Uterus (tissue), 2 donors: ENCODE measurements around the gene WDR76.
"Not testable (repeated sequence)": the region's sequence is repeated elsewhere in the genome, so short reads cannot be mapped to it uniquely, and the experiment has no call there.

Experiments used
- CTCF ChIP-seq, 4 experiments: fragments of 200-600 bp in 2 of 4; fragments of 450-650 bp in 2 of 4; sonication (generic) in 2 of 4; IDR thresholded peaks; one replicate each; pipeline ENCODE4 v1.5.1; 2016 to 2019; ENCODE audit warnings: antibody characterized with exemption in 4 of 4, mild to moderate bottlenecking in 2 of 4, moderate library complexity in 1 of 4
- POLR2A ChIP-seq, 2 donors: fragments of 450-650 bp; IDR thresholded peaks; one replicate each; pipeline ENCODE4 v1.6.1; 2016; ENCODE audit warnings: antibody characterized with exemption in 2 of 2, mild to moderate bottlenecking in 1 of 2, moderate library complexity in 1 of 2

DNA sequence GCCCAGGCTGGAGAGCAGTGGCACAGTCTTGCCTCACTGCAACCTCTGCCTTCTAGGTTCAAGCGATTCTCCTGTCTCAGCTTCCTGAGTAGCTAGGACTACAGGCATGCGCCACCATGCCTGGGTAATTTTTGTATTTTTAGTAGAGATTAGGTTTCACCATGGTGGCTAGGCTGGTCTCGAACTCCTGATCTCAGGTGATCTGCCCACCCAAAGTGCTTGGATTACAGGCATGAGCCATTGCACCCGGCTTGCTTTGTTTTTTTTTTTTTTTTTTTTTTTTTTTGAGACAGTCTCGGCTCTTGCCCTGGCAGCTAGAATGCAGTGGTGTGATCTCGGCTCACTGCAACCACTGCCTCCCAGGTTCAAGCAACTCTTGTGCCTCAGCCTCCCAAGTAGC, 5.7 kb downstream of the WDR76 start:
- not testable (repeated sequence) for TF ChIP-seq POLR2A, CTCF (IDR thresholded peaks at IDR 0.05)
